H1 (cell line): Measurements from ENCODE around the gene CADPS. TPM values are rescaled to one million over a fixed set of nuclear protein-coding genes. Genes with fewer than 3 reads are reported as not detected.

Source experiments
- CTCF ChIA-PET: fragments of 300-600 bp; sonication (Branson Sonifier 250); formaldehyde crosslinking; loops from one replicate; lab custom pipeline; 2021; ENCODE audit not compliant: partially characterized antibody; lab: Charles Lee
- POLR2A ChIA-PET: fragments of 300-600 bp; sonication (Branson Sonifier 250); formaldehyde crosslinking; loops from one replicate; lab custom pipeline; 2021; ENCODE audit warnings: inconsistent platforms; ENCODE audit not compliant: partially characterized antibody; lab: Charles Lee
- DNase-seq, 2 experiments: peaks; one replicate each; pipeline versions ENCODE4 v3.0.0 to v3.0.0-alpha.2; 2010 to 2022; ENCODE audit warnings: low spot score in 2 of 2, low read depth in 1 of 2, mixed read lengths in 1 of 2
- FAIRE-seq: peaks from 2 replicates; lab custom pipeline; 2011; peaks lifted over from hg19 to GRCh38; lab: Jason Lieb, UNC
- H2AFZ ChIP-seq: 2 replicates; pipeline ENCODE4 v1.8.1; 2012; ENCODE audit warnings: low read length, inconsistent platforms
- H2AK5ac ChIP-seq: 2 replicates; pipeline ENCODE4 v1.6.1; 2013; ENCODE audit warnings: low read depth, low read length
- H2BK120ac ChIP-seq: replicated peaks from 2 replicates; pipeline ENCODE3; 2013; ENCODE audit warnings: low read depth, low read length, inconsistent platforms
- H2BK12ac ChIP-seq: 2 replicates; pipeline ENCODE4 v1.6.1; 2013; ENCODE audit warnings: low read depth, low read length
- H2BK15ac ChIP-seq: 2 replicates; pipeline ENCODE4 v1.6.1; 2013; ENCODE audit warnings: low read length
- H2BK20ac ChIP-seq: 2 replicates; pipeline ENCODE4 v1.6.1; 2013; ENCODE audit warnings: low read length
- H2BK5ac ChIP-seq: 2 replicates; pipeline ENCODE4 v1.6.1; 2013; ENCODE audit warnings: low read depth, low read length
- H3K14ac ChIP-seq: 2 replicates; pipeline ENCODE4 v1.6.1; 2013; ENCODE audit warnings: inconsistent platforms; ENCODE audit not compliant: insufficient read length
- H3K18ac ChIP-seq: 2 replicates; pipeline ENCODE4 v1.6.1; 2013; ENCODE audit warnings: low read length; ENCODE audit errors: extremely low read depth
- H3K23ac ChIP-seq: 2 replicates; pipeline ENCODE4 v1.6.1; 2013; ENCODE audit warnings: inconsistent platforms; ENCODE audit not compliant: insufficient read length
- H3K23me2 ChIP-seq: 2 replicates; pipeline ENCODE4 v1.6.1; 2013; ENCODE audit warnings: low read depth, low read length
- H3K27ac ChIP-seq: 2 replicates; pipeline ENCODE4 v1.6.1; 2011; ENCODE audit warnings: low read depth, low read length, inconsistent platforms
- H3K27me3 ChIP-seq, 4 experiments: replicated peaks in 1 of 4; 1 replicate in 1 of 4; 2 replicates in 3 of 4; pipeline versions ENCODE4 v1.6.1 to v1.8.1; 2011 to 2013; ENCODE audit warnings: low read length in 3 of 4, mild to moderate bottlenecking in 3 of 4, inconsistent platforms in 2 of 4, mixed read lengths in 2 of 4, moderate library complexity in 1 of 4; ENCODE audit not compliant: control insufficient read depth in 3 of 4, insufficient read depth in 3 of 4; ENCODE audit errors: extremely low read depth in 1 of 4
- H3K36me3 ChIP-seq, 4 experiments: 2 replicates each; pipeline versions ENCODE4 v1.6.1 to v1.8.1; 2011 to 2013; ENCODE audit warnings: mild to moderate bottlenecking in 4 of 4, low read length in 3 of 4, moderate library complexity in 2 of 4, control low read depth in 1 of 4, inconsistent platforms in 1 of 4; ENCODE audit not compliant: insufficient read depth in 4 of 4, control insufficient read depth in 2 of 4
- H3K4ac ChIP-seq: replicated peaks from 2 replicates; pipeline ENCODE3; 2013; ENCODE audit warnings: low read length, low read depth, mixed read lengths, inconsistent platforms; ENCODE audit not compliant: insufficient read length
- H3K4me1 ChIP-seq, 4 experiments: replicated peaks in 1 of 4; 1 replicate in 1 of 4; 2 replicates in 3 of 4; pipeline versions ENCODE4 v1.6.1 to v1.8.1; 2011 to 2013; ENCODE audit warnings: low read length in 3 of 4, inconsistent platforms in 2 of 4, mixed read lengths in 1 of 4; ENCODE audit not compliant: insufficient read depth in 4 of 4, control insufficient read depth in 3 of 4
- H3K4me2 ChIP-seq, 2 experiments: 2 replicates each; pipeline versions ENCODE4 v1.6.1 to v1.8.1; 2011 to 2013; ENCODE audit warnings: low read depth in 2 of 2, low read length in 2 of 2, control low read depth in 1 of 2, inconsistent platforms in 1 of 2, mild to moderate bottlenecking in 1 of 2; ENCODE audit not compliant: insufficient read depth in 1 of 2
- H3K4me3 ChIP-seq, 4 experiments: fragments of 200-600, 300-600 bp in 1 of 4; sonication (generic), shearing (Covaris generic), sonication (Bioruptor Twin) in 1 of 4; 2 replicates each; pipeline versions ENCODE4 v1.5.1 to v1.8.1; 2011 to 2016; ENCODE audit warnings: low read length in 4 of 4, low read depth in 3 of 4, control low read depth in 2 of 4, inconsistent platforms in 2 of 4, mild to moderate bottlenecking in 2 of 4, mixed read lengths in 1 of 4, moderate library complexity in 1 of 4; ENCODE audit not compliant: insufficient read depth in 2 of 4; ENCODE audit errors: extremely low read depth in 1 of 4
- H3K56ac ChIP-seq: replicated peaks from 2 replicates; pipeline ENCODE3; 2013; ENCODE audit warnings: low read depth, mild to moderate bottlenecking, mixed read lengths, low read length, inconsistent platforms; ENCODE audit not compliant: insufficient read length
- H3K79me1 ChIP-seq: 2 replicates; pipeline ENCODE4 v1.6.1; 2013; ENCODE audit warnings: low read depth, low read length, control low read depth
- H3K79me2 ChIP-seq, 2 experiments: 2 replicates each; pipeline versions ENCODE4 v1.6.1 to v1.8.1; 2012 to 2013; ENCODE audit warnings: low read length in 2 of 2, mild to moderate bottlenecking in 2 of 2, inconsistent platforms in 1 of 2; ENCODE audit not compliant: insufficient read depth in 2 of 2, control insufficient read depth in 1 of 2
- H3K9ac ChIP-seq, 4 experiments: replicated peaks in 1 of 4; 1 replicate in 1 of 4; 2 replicates in 3 of 4; pipeline versions ENCODE4 v1.6.1 to v1.8.1; 2011 to 2013; ENCODE audit warnings: low read depth in 3 of 4, low read length in 3 of 4, control low read depth in 2 of 4, mild to moderate bottlenecking in 2 of 4, moderate library complexity in 2 of 4, inconsistent platforms in 1 of 4; ENCODE audit errors: extremely low read depth in 1 of 4
- H3K9me3 ChIP-seq, 2 experiments: 2 replicates each; pipeline versions ENCODE4 v1.6.1 to v1.8.1; 2012 to 2013; ENCODE audit warnings: mild to moderate bottlenecking in 2 of 2, moderate library complexity in 2 of 2, control low read depth in 1 of 2, inconsistent platforms in 1 of 2, low read depth in 1 of 2, low read length in 1 of 2, mixed read lengths in 1 of 2; ENCODE audit not compliant: insufficient read depth in 2 of 2
- H4K20me1 ChIP-seq, 2 experiments: replicated peaks in 1 of 2; 2 replicates each; pipeline versions ENCODE3 to v1.8.1; 2011 to 2013; ENCODE audit warnings: inconsistent platforms in 2 of 2, low read length in 2 of 2, mild to moderate bottlenecking in 1 of 2; ENCODE audit not compliant: insufficient read depth in 2 of 2, control insufficient read depth in 1 of 2
- H4K5ac ChIP-seq: 2 replicates; pipeline ENCODE4 v1.6.1; 2013; ENCODE audit warnings: low read length, low read depth, mixed read lengths, inconsistent platforms; ENCODE audit not compliant: insufficient read length
- H4K8ac ChIP-seq: 2 replicates; pipeline ENCODE4 v1.8.0; 2013; ENCODE audit warnings: mild to moderate bottlenecking, moderate library complexity, low read length, inconsistent platforms; ENCODE audit not compliant: insufficient read depth; ENCODE audit errors: extremely low read depth
- H4K91ac ChIP-seq: replicated peaks from 2 replicates; pipeline ENCODE3; 2013; ENCODE audit warnings: low read length, mixed read lengths, inconsistent platforms; ENCODE audit not compliant: insufficient read length
- EZH2 ChIP-seq: fragments of 200-600 bp; sonication (generic); IDR thresholded peaks from 2 replicates; pipeline ENCODE4 v1.7.1; 2012; ENCODE audit warnings: low read depth, mild to moderate bottlenecking, moderate library complexity, low read length, inconsistent platforms; ENCODE audit not compliant: severe bottlenecking
- whole genome bisulfite sequencing, 2 experiments: shearing (Covaris generic) in 1 of 2; methylation state at CpG; one replicate each; pipeline versions ENCODE4 v1.1.6 to v1.1.7; 2013 to 2015; ENCODE audit warnings: low lambda C conversion rate in 2 of 2, mixed read lengths in 2 of 2, inconsistent platforms in 1 of 2, low coverage in 1 of 2, missing lambda C conversion rate in 1 of 2; ENCODE audit not compliant: insufficient replicate concordance in 2 of 2, insufficient coverage in 1 of 2, insufficient read length in 1 of 2; ENCODE audit errors: extremely low coverage in 1 of 2, missing lambda C conversion rate in 1 of 2; 5-methylcytosine and 5-hydroxymethylcytosine counted together
- polyA plus RNA-seq, 7 experiments: library from polyadenylated mRNA; depleted of rRNA in 3 of 7; stranded (reverse) in 5 of 7; unstranded in 2 of 7; fragments of >200 nt in 5 of 7; fragments of 200-250 nt in 2 of 7; gene quantifications; 1 replicate in 5 of 7; 2 replicates in 1 of 7; 4 replicates in 1 of 7; pipeline versions ENCODE4 v1.2.1 to v1.2.3, GENCODE V29; 2011 to 2013; ENCODE audit warnings: missing spikeins in 2 of 7, mixed read lengths in 2 of 7
- total RNA-seq: library from RNA; stranded (reverse); fragmentation: NEBNext Ultra II Directional; extraction: Animal tissue kit (Norgen Biotek cat#: 25700); gene quantifications from 2 replicates; pipeline ENCODE4 v1.2.1, GENCODE V29; 2021

CADPS gene
- total and polyA plus RNA-seq, 2 of the 8 experiments (the other 6 are each of a cell fraction or from before 2014, with no cell fraction given), result 7.1 to 10.2 TPM

- Histone ChIP-seq H4K5ac (no peak overlapping the region), H3K4ac (no peak overlapping the region), H2BK15ac (no peak overlapping the region), H2BK120ac (no peak overlapping the region), H2BK5ac (no peak overlapping the region), H3K4me1 (no peaks in the 10 kb centered on the region), H3K9ac (no peak overlapping the region), H3K18ac (no peak overlapping the region), H3K9me3 (no peaks in the 10 kb centered on the region), H3K14ac (no peak overlapping the region), H3K79me2 (no peaks in the 10 kb centered on the region), H4K8ac (no peak overlapping the region), H4K91ac (no peak overlapping the region), H2BK20ac (no peak overlapping the region), H3K23ac (no peak overlapping the region), H3K36me3 (no peaks in the 10 kb centered on the region), H3K27ac (no peak overlapping the region), H2AK5ac (no peak overlapping the region), H3K56ac (no peak overlapping the region), H3K27me3 (no peaks in the 10 kb centered on the region; a peak in 1 of 7 replicates), H4K20me1 (no peaks in the 10 kb centered on the region), H3K4me2 (no peak overlapping the region), H3K4me3 (no peak overlapping the region), H2BK12ac (no peak overlapping the region), H3K23me2 (no peaks in the 10 kb centered on the region), H3K79me1 (no peaks in the 10 kb centered on the region), H2AFZ (no peak overlapping the region)
- FAIRE-seq (no peak), DNase-seq (no peak)
- no peak for TF ChIP-seq EZH2
- 85% methylated on average over 4 of the region's 4 CpGs; no CpG with 5 or more reads in 1 of the 2 experiments for WGBS, 2 experiments
- CTCF ChIA-PET, result no interaction called here
- POLR2A ChIA-PET, result no interaction called here
Measured at GRCh38 chr3:62845996-62846395, 29.2 kb downstream of the CADPS start.
